HG03432 (cell line): ENCODE measurements around the gene MOB2.

Experiments used
- ATAC-seq: cut with Tn5 transposase; IDR thresholded peaks from one replicate; pipeline ENCODE4 v1.9.1; 2021; ENCODE audit warnings: mild to moderate bottlenecking, moderate library complexity; ENCODE audit not compliant: unreplicated experiment

The MOB2 gene

DNA sequence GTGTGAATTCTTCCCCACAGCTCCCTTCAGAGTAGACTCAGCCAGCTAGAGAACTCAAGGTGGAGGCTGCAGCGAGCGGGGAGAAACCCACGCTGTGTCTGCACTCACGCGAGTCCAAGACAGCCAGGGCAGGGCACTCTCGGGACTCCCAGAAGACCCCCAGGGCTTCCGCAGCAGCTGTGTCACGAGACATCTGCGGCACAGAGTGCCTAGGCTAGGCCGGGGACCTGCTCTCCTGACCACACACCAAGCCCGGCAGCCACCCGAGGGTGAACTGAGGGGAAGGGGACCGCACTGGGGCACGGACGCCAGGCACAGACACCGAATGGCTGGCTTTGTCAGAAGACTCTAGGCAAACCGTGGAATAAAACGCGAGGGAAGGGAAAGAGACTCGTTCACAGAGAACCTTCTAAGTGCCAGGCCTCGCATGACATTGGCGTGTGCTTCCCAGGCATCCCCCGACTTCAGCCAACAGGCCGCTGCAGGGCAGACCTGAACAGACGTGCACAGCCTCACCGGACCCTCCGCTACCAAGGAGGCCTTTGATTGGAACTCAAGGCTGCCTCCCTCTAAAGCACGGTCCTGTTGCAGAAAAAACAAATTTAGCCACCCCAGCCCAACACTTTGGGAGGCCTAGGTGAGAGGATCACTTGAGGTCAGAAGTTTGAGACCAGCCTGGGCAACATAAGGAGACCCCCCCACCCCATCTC lies 18.2 kb upstream of the MOB2 start:
- no peak for ATAC-seq

DNA sequence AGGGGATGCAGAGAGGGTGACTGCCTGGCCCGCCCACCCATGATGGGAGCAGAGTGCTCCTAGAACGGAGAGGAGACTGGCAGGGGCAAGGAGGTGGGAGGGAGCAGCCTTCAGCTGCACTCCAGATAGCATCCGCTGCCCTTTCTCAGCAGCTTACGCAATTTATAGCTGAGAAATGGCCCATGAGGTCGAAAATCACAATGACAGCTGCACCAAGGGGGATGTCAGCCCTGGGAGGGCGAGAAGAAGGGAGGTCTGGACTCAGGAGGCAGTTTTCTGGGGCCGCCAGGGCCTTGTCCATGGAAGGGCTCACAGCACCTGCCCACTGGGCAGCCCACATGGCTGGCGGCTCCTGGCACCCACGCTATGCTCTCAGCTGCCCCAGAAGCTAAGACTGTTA lies 17.6 kb upstream of the MOB2 start:
- ATAC-seq, result no peak

DNA sequence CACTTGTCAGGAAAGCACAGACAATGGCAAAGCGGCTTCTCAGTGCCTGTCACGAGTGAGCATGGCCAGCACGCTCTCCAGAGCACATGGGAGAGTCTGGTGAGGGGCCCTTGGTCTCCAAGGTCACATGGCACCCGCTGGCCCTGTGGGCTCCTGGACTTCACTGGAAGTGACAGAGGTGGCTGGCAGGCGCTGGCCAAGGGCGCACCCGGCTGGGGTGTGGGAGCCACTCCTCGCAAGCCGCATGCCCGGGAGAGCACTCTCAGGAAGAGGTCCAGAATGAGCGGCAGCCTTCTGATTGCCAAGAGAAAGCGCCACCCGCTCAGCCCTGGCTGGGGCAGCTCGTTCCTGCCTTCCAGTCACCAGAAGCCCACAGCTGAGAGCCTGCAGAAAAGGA lies 17.1 kb upstream of the MOB2 start:
- no peak for ATAC-seq

- no peak for ATAC-seq
Observed at GRCh38 chr11:1502954-1503707, 16.6 kb upstream of the MOB2 start.

DNA sequence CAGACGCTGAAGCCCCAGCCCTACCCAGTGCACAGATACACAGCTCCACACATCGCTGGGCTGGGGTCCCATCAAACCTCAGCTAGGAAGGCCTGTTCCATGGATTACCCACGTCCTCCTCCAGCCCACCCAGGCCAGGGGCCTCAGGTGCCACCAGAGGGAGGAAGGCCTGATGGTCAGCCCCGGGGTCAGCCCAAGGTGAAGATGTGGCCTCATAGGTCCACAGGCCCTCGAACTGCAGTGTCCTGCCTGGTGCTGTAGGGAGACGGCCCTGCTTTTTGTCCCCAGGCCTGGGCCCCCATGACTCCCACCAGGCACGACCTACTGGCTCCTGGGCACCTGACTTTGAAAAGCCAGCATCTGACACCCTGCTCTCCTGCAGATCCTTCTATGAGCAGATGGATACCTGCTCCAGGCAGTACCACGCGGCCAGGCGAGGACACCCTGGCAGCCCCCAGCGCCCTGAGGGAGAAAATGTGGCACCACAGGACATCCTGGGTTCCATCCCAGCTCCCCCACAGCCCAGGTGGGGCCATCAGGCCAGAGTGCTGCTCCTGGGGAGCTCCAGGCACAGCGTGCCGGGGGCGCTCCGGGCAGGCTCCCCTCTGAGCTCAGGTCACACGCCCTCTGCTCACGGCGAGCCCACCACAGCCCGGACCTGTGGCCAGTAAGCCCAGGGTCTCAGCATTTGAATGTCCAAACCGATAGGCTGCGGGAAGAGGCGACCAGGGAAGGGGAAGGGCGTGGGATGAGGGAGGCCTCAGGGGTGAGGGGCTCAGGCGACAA lies 15.8 kb upstream of the MOB2 start:
- ATAC-seq, result no peak

DNA sequence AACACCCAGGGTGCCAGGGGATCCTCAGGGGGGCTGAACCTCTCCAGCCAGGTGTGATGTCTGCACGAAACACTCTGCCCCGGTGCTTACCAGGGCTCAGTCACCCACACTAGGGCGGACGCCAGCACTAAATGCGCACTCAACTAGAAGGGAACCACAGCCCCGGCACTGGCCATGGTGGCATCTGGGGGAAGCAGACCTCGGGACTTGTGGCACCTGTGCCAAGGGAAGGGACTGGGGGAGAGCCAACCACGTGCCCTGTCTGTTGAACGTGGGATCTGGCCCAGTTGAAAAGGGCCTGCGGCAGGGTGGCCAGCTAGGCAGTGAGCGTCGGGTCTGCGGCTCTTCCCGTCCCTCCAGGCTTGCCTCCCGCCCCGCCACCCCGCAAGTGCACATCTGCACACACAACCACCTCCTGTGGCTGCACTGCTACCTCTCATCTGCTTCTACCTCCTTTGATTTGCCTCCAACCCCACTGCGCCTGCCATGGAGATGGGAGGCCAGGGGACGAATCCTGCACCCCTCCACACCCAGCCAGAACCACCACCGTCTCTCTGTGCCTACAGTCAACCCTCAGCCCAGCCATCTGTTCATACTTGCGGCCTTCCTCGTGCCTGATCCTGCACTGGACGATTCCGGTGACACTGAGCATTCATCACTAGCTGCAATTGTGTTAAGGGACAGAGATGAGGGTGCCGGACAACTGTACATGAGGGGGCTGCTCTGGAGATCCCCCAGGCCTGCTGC lies 15.0 kb upstream of the MOB2 start:
- no peak for ATAC-seq

DNA sequence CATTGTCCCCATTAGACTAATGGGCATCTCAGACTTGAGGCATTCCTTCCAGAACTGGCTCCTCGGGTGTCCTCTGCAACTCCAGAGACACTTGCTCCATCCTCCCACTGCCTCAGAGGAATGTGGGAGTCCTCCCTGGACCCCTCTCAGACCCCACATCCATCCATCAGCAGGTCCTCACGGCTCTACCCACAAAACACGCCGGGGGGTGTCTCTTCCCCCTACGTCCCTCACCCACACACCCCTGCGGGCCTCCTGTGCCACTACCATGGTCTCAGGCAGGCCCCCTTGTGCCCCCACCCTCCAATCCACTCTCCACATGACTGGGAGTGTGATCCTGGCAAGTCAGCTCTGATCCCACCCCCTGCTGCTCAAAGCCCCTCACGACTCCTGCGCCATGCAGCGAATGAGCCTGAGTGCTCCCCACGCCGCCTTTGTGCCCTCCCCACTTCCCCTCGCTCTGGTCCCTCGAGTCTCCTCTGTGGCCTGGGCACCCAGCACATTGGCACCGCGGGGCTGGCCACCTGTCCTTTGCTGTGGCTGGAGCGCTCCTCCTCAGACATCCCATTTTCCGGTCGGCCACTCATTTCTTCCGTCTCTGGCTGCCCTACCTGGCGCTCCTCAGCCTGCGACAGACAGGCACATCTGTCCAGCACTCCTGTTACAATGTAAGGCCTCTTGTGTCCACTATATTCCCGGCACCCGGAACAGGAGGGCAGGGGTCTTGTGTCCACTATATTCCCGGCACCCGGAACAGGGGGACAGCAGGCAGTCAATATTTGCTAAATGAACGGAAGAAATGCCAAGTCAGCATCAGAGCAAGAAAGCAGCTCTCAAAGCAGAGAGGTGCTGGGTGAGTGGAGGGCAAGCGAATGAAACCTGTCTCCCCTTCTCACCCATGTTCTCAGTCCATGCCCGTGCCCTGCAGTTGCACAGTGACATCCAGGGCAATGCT lies 14.2 kb upstream of the MOB2 start:
- no peak for ATAC-seq

DNA sequence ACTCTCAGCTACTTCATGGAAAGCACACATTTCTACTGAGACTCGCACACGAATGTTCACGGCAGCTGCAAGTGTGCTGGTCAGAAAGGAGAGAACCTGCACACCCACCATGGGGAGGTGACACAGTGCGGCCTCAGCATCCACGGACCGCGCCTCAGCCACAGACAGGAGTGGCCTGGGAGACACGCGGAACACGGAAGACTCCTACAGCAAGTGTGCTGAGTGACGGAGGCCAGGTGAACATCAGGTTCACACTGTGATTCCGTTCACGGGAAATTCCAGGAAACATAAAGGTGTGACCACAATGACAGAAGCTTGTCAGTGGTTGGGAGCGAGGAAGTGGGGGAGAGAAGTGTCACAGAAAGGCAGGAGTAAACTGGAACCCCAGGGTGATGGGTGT lies 13.3 kb upstream of the MOB2 start:
- ATAC-seq, result no peak

DNA sequence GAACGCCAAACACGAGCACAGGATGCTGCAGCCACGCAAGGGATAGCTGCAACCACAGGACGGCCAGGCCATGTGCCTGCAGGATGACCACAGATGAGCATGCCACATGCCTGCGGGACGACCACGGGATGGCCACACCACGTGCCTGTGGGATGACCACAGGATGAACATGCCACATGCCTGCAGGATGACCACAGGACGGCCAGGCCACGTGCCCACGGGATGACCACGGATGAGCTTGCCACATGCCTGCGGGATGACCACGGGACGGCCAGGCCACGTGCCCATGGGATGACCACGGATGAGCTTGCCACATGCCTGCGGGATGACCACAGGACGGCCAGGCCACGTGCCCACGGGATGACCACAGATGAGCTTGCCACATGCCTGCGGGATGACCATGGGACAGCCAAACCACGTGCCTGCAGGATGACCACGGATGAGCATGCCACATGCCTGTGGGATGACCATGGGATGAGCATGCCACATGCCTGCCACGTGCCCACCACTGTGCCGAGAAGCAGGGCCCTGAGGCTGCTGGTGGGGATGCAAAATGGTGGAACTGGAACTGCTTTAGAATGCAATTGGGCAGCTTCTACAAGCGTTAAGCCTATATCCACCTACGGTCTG lies 12.8 kb upstream of the MOB2 start:
- no peak for ATAC-seq

GRCh38 chr11:1498262-1498661 lies 11.7 kb upstream of the MOB2 start:
- no peak for ATAC-seq

DNA sequence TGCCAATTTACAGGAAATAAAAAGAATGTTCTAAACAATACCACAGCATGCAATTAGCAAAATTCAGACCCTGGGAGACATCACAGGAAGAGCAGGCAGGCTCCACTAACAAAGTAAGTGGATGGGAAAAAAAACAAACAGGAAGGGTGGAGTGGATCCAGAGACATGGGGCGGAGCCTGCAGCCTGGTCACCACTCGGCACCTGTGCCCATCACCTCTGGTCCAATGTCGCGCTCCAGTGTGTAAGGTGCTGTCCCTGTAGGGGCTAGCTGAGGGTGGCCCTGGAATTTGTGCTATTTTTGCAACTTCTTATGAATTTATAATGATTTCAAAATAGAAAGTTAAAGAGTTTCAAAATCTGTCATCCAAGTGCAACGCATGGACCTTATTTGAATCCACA lies 11.0 kb upstream of the MOB2 start:
- no peak for ATAC-seq

DNA sequence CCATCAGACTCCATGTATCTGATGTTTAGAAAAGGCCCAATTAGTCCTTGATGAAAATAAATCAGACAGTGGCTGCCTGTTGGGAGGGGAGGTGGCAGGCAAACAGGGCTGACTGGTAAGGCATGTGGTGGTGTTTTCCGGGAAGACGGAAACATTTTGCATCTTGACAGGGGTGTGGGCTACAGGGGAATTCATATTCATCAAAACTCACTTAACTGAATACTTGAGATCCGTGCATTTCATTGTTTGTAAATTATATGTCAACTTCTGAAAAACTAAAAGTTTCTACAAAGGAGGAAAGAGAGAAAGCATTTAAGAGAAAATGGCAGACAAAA lies 10.1 kb upstream of the MOB2 start:
- ATAC-seq, result no peak

GRCh38 chr11:1496091-1496760 lies 9.6 kb upstream of the MOB2 start:
- ATAC-seq, result no peak

GRCh38 chr11:1494650-1495049 lies 8.1 kb upstream of the MOB2 start:
- no peak for ATAC-seq

DNA sequence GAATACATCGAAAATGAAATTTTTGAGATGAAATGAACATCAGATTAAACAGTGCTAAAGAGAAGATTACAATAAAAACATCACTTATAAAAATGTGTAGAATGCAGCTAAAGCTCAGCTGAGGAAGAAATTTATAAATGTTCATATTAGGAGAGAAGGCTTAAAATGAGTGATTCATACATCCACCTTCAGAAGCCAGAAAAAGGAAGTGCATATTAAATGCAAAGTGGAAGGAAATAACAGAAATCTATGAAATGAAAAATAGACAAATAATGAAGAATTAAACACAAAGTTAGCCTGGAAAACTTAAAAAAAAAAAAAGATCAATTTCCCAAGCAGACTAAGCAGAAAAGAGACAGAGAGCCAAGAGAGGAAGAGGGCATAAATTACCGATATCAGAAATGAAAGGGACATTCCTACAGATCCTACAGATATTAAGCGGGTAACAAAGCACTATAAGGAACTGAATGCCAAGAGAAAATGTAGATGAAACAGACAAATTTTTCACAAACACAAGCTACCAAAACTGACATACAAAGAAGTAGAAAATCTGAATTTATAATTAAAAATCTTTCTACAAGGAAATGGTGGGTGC lies 7.2 kb upstream of the MOB2 start:
- no peak for ATAC-seq

GRCh38 chr11:1491379-1491778 lies 4.8 kb upstream of the MOB2 start:
- ATAC-seq, result no peak

- no peak for ATAC-seq
Observed at GRCh38 chr11:1490651-1491050, 4.1 kb upstream of the MOB2 start.

DNA sequence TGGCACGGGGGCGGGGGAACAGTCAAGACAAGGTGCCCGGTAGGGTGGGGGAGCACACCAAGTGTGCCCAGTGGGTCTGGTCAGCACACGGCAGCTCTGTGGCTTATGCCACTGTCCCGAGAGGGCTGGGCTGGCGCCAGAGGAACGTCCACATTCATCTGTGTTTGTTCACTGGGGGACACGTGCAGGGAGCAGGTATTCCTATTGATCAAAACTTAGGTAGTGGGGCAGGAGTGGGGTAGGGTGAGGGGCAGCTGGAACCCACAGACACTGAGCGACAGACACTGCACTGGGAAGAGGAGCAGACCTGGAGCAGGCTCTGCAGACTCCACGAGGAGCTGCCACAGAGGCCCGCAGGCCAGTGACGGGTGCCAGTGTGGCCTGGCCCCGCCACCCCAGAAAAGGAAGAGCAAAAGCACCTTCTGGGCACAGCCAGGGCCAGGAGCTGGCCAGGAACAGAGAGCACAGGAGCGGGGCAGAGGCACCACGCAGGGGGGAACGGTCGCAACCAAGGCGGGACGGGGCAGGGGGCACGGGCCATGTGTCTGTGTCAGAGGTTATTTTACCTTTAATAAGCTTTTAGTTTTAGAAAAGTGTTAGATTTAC lies 2.1 kb upstream of the MOB2 start:
- ATAC-seq, result no peak
